Muscle of leg (tissue), 16 donors: ENCODE measurements around the gene CAVIN2. TPM values are rescaled to one million over a fixed set of nuclear protein-coding genes. Genes with fewer than 3 reads are reported as not detected.

Source experiments
- DNase-seq: peaks from one replicate; pipeline ENCODE4 v3.0.0; 2013
- H3K27ac ChIP-seq: one replicate; pipeline ENCODE4 v1.5.1; 2013; ENCODE audit warnings: mild to moderate bottlenecking, low read length, control low read depth
- H3K27me3 ChIP-seq: one replicate; pipeline ENCODE4 v1.6.1; 2013; ENCODE audit warnings: low read length; ENCODE audit not compliant: control insufficient read depth, insufficient read depth
- H3K36me3 ChIP-seq: one replicate; pipeline ENCODE4 v1.6.1; 2013; ENCODE audit warnings: low read length; ENCODE audit not compliant: control insufficient read depth, insufficient read depth
- H3K4me1 ChIP-seq: one replicate; pipeline ENCODE4 v1.6.1; 2013; ENCODE audit warnings: low read length; ENCODE audit not compliant: control insufficient read depth, insufficient read depth
- H3K4me3 ChIP-seq: one replicate; pipeline ENCODE4 v1.5.1; 2013; ENCODE audit warnings: low read length, control low read depth
- H3K9me3 ChIP-seq: replicated peaks from 2 replicates; pipeline ENCODE4 v1.6.1; 2013; ENCODE audit warnings: low read depth, low read length; ENCODE audit not compliant: control insufficient read depth
- whole genome bisulfite sequencing: methylation state at CpG from one replicate; pipeline ENCODE4 v1.1.5; 2013; ENCODE audit warnings: missing lambda C conversion rate; ENCODE audit not compliant: insufficient coverage; 5-methylcytosine and 5-hydroxymethylcytosine counted together
- long read RNA-seq, 11 donors: transcript quantifications; one replicate each; lab custom pipeline, GENCODE V29; 2026
- polyA plus RNA-seq, 8 donors: library from polyadenylated mRNA; unstranded; fragments of 120-200 nt; gene quantifications; one replicate each; pipeline versions ENCODE4 v1.2.1 to v1.2.3, GENCODE V29; 2013; ENCODE audit warnings: inconsistent platforms in 1 of 8, low replicate concordance in 1 of 8; ENCODE audit not compliant: insufficient read length in 8 of 8, insufficient read depth in 1 of 8
- total RNA-seq: library from RNA; stranded (reverse); fragments of 120-200 nt; gene quantifications from one replicate; pipeline ENCODE4 v1.2.4, GENCODE V29; 2013

The CAVIN2 gene, protein sequence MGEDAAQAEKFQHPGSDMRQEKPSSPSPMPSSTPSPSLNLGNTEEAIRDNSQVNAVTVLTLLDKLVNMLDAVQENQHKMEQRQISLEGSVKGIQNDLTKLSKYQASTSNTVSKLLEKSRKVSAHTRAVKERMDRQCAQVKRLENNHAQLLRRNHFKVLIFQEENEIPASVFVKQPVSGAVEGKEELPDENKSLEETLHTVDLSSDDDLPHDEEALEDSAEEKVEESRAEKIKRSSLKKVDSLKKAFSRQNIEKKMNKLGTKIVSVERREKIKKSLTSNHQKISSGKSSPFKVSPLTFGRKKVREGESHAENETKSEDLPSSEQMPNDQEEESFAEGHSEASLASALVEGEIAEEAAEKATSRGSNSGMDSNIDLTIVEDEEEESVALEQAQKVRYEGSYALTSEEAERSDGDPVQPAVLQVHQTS
- total RNA-seq (34.9 TPM), polyA plus RNA-seq (10 to 100 TPM; 30.7 to 45.2 (median 35.5) TPM)
- long read RNA-seq, donor 1, transcript CAVIN2-201 (2 exons, 3,229 nt) = major isoform, 9 of 9 reads
- long read RNA-seq, donor 1, partial matches to known transcripts = 0 of 9 reads
- long read RNA-seq, donor 1, other reads (novel, unspliced or antisense) = 0 of 9 reads
- long read RNA-seq, donor 2, partial matches to known transcripts = 0 of 4 reads
- long read RNA-seq, donor 2, other reads (novel, unspliced or antisense) = 0 of 4 reads
- long read RNA-seq, donor 3, transcript CAVIN2-201 (2 exons, 3,229 nt) = major isoform, 22 of 39 reads
- long read RNA-seq, donor 3, partial matches to known transcripts = 17 of 39 reads
- long read RNA-seq, donor 3, other reads (novel, unspliced or antisense) = 0 of 39 reads
- long read RNA-seq, donor 4, transcript CAVIN2-201 (2 exons, 3,229 nt) = major isoform, 19 of 19 reads
- long read RNA-seq, donor 4, partial matches to known transcripts = 0 of 19 reads
- long read RNA-seq, donor 4, other reads (novel, unspliced or antisense) = 0 of 19 reads
- long read RNA-seq, donor 5, transcript CAVIN2-201 (2 exons, 3,229 nt) = major isoform, 42 of 90 reads
- long read RNA-seq, donor 5, partial matches to known transcripts = 48 of 90 reads
- long read RNA-seq, donor 5, other reads (novel, unspliced or antisense) = 0 of 90 reads
- long read RNA-seq, donor 6, transcript CAVIN2-201 (2 exons, 3,229 nt) = major isoform, 30 of 30 reads
- long read RNA-seq, donor 6, partial matches to known transcripts = 0 of 30 reads
- long read RNA-seq, donor 6, other reads (novel, unspliced or antisense) = 0 of 30 reads
- long read RNA-seq, donor 7, transcript CAVIN2-201 (2 exons, 3,229 nt) = major isoform, 13 of 13 reads
- long read RNA-seq, donor 7, partial matches to known transcripts = 0 of 13 reads
- long read RNA-seq, donor 7, other reads (novel, unspliced or antisense) = 0 of 13 reads
- long read RNA-seq, donor 8, transcript CAVIN2-201 (2 exons, 3,229 nt) = major isoform, 29 of 29 reads
- long read RNA-seq, donor 8, partial matches to known transcripts = 0 of 29 reads
- long read RNA-seq, donor 8, other reads (novel, unspliced or antisense) = 0 of 29 reads
- long read RNA-seq, donor 9, transcript CAVIN2-201 (2 exons, 3,229 nt) = major isoform, 18 of 18 reads
- long read RNA-seq, donor 9, partial matches to known transcripts = 0 of 18 reads
- long read RNA-seq, donor 9, other reads (novel, unspliced or antisense) = 0 of 18 reads
- long read RNA-seq, donor 10, transcript CAVIN2-201 (2 exons, 3,229 nt) = major isoform, 26 of 26 reads
- long read RNA-seq, donor 10, partial matches to known transcripts = 0 of 26 reads
- long read RNA-seq, donor 10, other reads (novel, unspliced or antisense) = 0 of 26 reads
- long read RNA-seq, donor 11, transcript CAVIN2-201 (2 exons, 3,229 nt) = major isoform, 22 of 22 reads
- long read RNA-seq, donor 11, partial matches to known transcripts = 0 of 22 reads
- long read RNA-seq, donor 11, other reads (novel, unspliced or antisense) = 0 of 22 reads

DNA sequence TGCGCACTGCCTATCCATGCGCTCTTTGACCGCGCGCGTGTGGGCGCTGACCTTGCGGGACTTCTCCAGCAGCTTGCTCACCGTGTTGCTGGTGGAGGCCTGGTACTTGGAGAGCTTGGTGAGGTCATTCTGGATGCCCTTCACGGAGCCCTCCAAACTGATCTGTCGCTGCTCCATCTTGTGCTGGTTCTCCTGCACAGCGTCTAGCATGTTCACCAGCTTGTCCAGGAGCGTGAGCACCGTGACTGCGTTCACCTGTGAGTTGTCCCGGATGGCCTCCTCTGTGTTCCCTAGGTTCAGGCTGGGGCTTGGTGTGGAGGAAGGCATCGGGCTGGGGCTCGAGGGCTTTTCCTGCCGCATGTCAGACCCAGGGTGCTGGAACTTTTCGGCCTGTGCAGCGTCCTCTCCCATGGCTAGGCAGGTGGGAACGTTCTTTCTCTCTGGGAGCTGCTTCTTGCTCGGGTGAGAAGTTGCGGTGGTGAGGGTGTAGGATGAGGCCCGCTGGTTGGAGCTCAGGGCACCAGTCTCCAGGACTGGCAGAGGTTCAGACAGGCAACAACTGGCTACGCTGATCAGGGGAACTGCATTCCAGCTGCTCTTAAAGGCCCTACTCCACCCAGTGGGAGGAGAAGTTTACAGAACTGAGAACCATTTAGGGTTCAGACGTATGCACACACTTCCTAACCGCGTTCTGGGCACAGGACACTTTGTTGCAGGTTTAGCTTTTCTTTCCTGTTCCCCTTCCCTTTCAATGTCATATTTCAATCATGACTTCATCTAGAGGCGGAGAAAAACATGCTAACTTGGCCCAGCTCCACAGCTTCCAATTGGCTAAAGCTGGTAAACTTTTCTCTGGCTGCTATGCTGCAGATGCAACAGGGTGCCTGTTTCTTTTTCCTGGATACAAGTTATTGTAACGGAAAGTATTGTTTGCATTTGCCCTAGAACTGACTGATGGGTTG lies at the start of gene CAVIN2:
Gene CAVIN2, minus strand, starts transcription at position 574 of the 962 bp plus-strand sequence. Its CDS starts 163 bp downstream, at position 411.
- no peaks in the 10 kb centered on the region for H3K27me3 ChIP-seq
- H3K4me1 ChIP-seq = peaks cover 14% of the 10 kb centered on the region
- WGBS = 66% methylated on average over 26 of the region's 31 CpGs
- peaks cover 2% of the 10 kb centered on the region for H3K36me3 ChIP-seq
- peak within 1 kb of the TSS; percentile 55 for H3K4me3 ChIP-seq
- peak; percentile 92 for DNase-seq
- no peaks in the 10 kb centered on the region for H3K9me3 ChIP-seq
- peak within 1 kb of the TSS; percentile 91 for H3K27ac ChIP-seq

DNA sequence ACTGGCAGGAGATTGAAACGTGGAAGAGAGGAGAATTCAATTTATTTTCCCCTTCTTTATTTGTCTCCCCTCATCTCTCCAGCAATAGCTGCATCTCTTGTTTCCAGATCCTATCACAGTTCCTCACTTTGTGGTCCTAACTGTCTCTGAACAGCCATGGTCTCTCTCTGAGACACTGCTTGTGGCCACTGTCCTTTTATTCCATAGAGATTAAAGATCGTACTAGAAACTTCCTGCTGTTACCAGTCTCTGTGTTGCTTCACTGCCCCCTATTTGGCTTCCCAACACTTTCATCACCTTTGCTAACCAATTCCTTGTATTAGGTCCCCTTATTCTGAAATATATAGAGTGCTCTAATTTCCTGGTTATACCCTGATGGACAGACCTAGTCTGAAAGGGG lies 48.9 kb upstream of the CAVIN2 start:
- H3K4me1 ChIP-seq = no peaks in the 10 kb centered on the region
- no peaks in the 10 kb centered on the region for H3K27me3 ChIP-seq
- no peak overlapping the region for H3K4me3 ChIP-seq
- WGBS = no CpG with 5 or more reads among the region's 2 CpGs
- peaks cover 3% of the 10 kb centered on the region for H3K9me3 ChIP-seq
- no peaks in the 10 kb centered on the region for H3K36me3 ChIP-seq
- H3K27ac ChIP-seq = no peak overlapping the region
- DNase-seq = no peak

DNA sequence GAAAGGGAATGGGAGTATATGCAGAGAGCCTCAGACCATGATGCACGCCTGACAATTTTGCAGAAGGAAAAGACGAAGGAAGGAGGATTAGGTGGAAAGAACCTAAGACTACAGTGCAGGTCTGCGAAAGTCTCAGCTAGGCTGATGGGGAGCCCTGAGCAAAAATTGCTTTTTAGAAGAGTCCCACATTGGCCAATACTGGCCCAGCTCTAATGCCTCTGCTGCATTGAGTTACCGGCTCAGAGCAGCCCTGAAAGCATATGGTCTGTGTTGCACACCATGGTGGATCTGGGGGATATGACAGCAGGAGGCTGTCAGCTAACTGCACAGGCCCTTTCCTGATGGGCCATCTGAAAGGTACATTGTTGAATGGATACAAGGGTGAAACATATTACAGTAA lies 48.3 kb upstream of the CAVIN2 start:
- 72% methylated on average over 4 of the region's 4 CpGs for WGBS
- Histone ChIP-seq H3K27me3 (no peaks in the 10 kb centered on the region), H3K4me1 (no peaks in the 10 kb centered on the region), H3K27ac (no peak overlapping the region), H3K9me3 (peaks cover 3% of the 10 kb centered on the region), H3K36me3 (no peaks in the 10 kb centered on the region), H3K4me3 (no peak overlapping the region)
- DNase-seq = no peak

DNA sequence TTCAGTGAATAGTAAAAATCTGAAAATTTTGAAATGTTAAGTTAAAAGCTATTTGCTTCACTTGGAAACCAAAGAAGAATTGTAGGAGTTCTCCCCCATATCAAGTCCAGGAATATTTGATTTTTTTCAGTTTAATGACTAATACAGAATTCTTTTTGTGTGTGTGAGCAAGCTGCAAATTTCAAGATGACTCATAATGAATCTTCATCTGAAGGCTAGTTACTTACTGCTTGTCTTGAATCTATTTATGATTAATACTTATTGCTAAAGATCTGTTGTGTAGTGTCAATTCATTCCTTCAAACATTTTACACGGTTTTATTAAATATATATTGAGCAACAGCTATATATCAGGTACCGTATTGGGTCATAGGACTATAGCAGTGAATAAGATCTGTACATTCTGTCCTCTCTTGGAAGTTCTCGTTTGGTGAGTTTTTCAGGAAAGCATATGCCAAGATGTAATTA lies 47.8 kb upstream of the CAVIN2 start:
- Histone ChIP-seq H3K9me3 (peaks cover 3% of the 10 kb centered on the region), H3K27me3 (no peaks in the 10 kb centered on the region), H3K36me3 (no peaks in the 10 kb centered on the region), H3K27ac (no peak overlapping the region), H3K4me1 (no peaks in the 10 kb centered on the region), H3K4me3 (no peak overlapping the region)
- DNase-seq = no peak
- WGBS = 67% methylated on average over 2 of the region's 3 CpGs

DNA sequence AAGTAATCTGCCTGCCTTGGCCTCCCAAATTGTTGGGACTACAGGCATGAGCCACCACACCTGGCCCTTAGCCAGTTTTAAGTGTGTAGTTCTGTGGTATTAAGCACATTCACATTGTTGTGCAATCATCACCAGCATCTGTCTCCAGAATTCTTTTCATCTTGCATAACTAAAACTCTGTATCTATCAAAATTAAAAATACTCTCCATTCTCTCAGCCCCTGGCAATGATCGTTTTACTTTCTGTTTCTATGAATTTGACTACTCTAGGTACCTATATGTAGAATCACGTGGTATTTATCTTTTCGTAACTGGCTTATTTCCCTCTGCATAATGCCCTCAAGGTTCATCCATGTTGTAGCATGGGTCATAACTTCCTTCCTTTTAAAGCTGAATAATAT lies 45.5 kb upstream of the CAVIN2 start:
- no peak overlapping the region for H3K27ac ChIP-seq
- H3K9me3 ChIP-seq = peaks cover 3% of the 10 kb centered on the region
- 80% methylated on average over 1 of the region's 3 CpGs for WGBS
- H3K27me3 ChIP-seq = no peaks in the 10 kb centered on the region
- no peaks in the 10 kb centered on the region for H3K4me1 ChIP-seq
- H3K36me3 ChIP-seq = no peaks in the 10 kb centered on the region
- DNase-seq = peak; percentile 5
- no peak overlapping the region for H3K4me3 ChIP-seq

DNA sequence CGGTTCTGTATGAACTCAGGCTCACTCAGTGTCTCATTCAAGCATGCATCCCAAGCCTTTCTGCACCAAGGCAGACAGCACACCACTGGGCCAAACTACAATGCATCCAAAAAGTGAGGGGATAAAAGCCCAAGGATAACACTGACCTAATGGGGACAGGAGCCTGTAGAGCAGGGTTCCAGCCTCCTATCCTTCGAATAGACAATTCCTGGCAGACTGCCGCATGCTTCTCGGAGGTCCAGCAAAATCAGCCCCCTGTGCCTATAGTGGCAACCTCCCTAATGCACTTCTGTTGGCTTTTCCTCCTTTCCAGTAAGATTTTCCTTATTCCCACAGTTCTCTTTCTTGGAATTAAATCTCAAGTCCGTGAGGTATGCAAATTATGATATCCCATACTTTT lies 44.8 kb upstream of the CAVIN2 start:
- no peaks in the 10 kb centered on the region for H3K4me1 ChIP-seq
- H3K27ac ChIP-seq = no peak overlapping the region
- peak; percentile 72 for DNase-seq
- peaks cover 3% of the 10 kb centered on the region for H3K9me3 ChIP-seq
- no peak overlapping the region for H3K4me3 ChIP-seq
- H3K27me3 ChIP-seq = no peaks in the 10 kb centered on the region
- WGBS = no CpG with 5 or more reads among the region's 5 CpGs
- H3K36me3 ChIP-seq = no peaks in the 10 kb centered on the region

DNA sequence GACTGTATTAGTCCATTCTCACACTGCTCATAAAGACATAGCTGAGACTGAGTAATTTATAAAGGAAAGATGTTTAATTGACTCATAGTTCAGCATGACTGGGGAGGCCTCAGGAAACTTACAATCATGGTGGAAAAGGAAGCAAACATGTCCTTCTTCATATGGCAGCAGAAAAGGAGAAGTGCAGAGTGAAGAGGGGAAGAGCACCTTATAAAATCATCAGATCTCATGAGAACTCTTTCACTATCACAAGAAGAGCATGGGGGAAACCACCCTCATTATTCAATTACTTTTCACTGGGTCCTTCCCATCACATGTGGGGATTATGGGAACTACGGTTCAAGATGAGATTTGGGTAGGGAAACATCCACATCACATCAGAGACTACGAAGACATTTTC lies 43.0 kb upstream of the CAVIN2 start:
- H3K4me1 ChIP-seq = no peaks in the 10 kb centered on the region
- WGBS = no CpG with 5 or more reads among the region's 2 CpGs

DNA sequence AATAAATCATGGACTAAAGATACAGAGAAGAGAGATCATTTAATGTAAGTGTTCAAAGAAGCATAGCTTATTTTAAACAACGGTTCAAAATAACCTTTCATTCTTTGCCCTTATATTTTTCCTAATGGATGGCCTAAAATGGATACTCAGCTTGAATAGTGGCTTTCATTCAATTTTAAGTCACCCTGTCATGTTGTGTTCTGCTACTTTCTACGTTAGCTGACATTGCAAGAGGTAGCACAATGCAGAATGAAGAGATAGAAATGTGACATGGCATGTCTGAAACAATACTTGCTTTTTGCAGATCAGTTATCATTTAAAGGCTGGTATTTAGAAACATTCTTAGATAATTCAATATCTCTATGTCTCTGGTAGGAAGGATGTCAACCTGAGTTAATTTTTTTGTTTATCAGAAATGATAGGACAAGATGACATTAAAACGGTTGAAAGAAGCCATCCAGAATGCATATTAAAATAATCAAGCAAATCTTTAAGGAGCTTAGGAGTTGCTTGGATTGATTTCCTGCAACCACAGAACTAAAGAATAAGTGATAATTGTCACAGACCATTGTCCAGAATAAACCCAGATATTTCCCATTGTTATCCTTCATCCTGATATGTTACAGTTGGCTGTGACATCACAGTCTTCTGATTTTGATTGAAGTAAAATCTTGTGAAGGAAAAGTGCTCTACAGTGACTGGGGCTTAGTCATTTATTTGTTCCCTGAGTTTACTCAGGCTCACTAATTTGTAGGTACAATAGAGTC lies 41.7 kb upstream of the CAVIN2 start:
- no peaks in the 10 kb centered on the region for H3K4me1 ChIP-seq
- H3K27me3 ChIP-seq = no peaks in the 10 kb centered on the region
- H3K36me3 ChIP-seq = no peaks in the 10 kb centered on the region
- WGBS = no CpG with 5 or more reads among the region's 3 CpGs
- peaks cover 3% of the 10 kb centered on the region for H3K9me3 ChIP-seq
- no peak for DNase-seq
- no peak overlapping the region for H3K4me3 ChIP-seq
- no peak overlapping the region for H3K27ac ChIP-seq

More for the DNA sequence above, 43.0 kb upstream of the CAVIN2 start:
- Histone ChIP-seq H3K27ac (no peak overlapping the region), H3K36me3 (no peaks in the 10 kb centered on the region), H3K9me3 (peaks cover 3% of the 10 kb centered on the region), H3K4me3 (no peak overlapping the region), H3K27me3 (no peaks in the 10 kb centered on the region)
- DNase-seq = no peak
